NCI-H2196 treated with DMSO at 0.1 percent for 48 hours (cell line): ENCODE measurements around the gene TPT1.

Source experiments
- DNase-seq: peaks from one replicate; lab custom pipeline; 2025; ENCODE audit not compliant: unreplicated experiment; lab: John Stamatoyannopoulos, UW

Gene TPT1

GRCh38 chr13:45335397-45336024 is 5.5 kb downstream of the TPT1 start:
- DNase-seq = no peak

DNA sequence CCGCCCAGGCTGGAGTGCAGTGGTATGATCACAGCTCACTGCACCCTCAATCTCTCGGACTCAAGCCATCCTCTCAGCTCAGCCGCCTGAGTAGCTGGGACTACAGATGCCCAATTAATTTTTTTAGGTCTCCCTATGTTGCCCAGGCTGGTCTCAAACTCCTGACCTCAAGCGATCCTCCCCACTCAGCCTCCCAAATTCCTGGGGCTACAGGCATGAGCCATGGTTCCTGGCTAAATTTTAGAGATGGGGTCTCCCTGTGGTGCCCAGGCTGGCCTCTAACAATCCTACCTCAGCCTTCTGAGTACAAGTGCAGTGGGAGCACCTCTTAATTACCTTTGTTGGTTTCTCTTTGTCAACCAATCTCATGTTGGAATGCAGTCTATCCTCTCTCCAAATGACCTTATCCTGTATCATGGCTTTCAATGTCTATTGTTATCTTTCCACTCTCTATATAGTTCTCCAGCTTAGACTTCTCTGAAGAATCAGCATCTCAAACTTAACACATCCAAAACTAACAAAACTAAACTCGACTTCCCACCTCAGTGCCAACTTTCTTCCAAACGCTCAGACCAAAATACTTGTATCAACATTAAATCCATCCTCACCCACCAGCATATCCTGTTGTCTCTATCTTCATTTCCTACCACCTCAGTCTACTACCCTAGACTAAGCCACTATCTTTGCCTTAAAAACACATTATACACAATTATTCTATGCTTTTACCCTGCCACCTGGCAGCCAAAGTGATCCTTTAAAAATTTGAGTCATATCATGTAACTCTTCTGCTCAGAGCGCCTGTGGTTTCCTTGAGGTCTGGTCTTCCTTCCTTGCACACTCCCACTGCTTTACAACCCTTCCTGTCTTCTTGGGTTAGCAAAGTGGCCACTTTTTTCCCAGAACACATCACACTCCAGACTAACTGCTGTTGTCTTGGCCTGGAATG is 6.7 kb downstream of the TPT1 start:
- DNase-seq = no peak

DNA sequence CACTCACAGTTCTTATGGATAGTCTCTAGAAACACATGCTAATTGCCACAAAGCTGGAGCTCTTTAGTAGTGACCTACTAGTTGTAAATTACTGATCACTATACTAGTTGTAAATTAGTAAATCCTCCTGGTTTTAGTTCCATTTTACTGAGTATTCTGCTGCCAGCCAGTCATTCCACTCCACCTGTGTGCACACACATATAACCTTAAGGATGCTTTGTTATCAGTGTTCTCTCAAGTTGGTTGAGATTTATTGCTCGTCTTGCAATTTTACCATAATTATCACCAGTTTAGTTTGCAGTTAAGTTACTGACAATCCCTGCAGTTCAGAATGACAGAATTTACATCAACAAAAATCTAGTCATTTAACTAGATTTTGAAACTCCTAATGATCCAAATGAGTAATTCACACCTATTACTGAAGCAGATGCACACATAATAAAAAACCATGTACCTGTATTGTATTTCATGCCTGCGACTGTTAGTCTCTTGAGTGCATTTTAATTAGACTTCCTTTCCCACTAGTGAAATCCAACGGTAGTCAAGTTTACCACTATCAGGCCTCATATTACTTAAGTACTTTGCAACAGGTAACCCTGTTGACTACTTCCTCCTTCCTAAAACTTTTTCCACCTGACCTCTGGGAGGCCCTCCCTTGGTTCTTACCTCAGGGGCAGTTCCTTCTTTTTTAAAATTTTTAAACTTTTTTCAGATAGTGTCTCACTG is 7.6 kb downstream of the TPT1 start:
- no peak for DNase-seq

DNA sequence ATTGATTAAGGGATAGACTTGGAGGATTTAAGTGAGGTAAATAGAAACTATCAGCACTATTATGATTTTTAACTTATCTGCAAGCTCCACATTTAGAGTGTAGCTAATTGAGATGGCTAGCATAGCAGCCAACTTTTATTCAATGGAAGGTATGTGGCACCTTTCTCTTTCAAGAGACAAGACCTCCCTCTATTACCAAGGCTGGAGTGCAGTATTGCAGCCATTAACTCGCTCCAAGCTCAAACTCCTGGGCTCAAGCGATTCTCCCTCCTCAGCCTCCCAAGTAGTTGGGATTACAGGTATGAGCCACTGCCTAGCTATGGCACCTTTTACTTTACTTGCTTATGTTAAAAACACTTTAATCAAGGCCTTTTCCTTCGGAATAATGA is 8.2 kb downstream of the TPT1 start:
- no peak for DNase-seq

- DNase-seq = no peak
Observed at GRCh38 chr13:45332036-45332830, 8.8 kb downstream of the TPT1 start.

DNA sequence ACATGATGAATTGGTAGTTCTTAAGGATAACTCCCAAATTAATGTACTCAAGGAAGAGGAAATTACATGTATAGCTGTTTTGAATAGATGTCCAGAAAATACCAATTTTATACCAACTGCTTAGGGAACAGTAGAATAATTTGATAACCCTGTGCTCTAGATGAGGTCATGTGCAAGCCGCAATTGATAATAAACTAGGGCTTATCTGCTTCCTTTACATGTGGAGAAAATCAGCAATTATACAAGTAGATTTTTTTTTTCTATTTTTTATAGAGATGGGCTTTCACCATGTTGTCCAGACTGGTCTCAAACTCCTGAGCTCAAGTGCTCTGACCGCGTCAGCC is 9.3 kb downstream of the TPT1 start:
- no peak for DNase-seq

GRCh38 chr13:45331123-45331619 is 9.8 kb downstream of the TPT1 start:
- DNase-seq = no peak

DNA sequence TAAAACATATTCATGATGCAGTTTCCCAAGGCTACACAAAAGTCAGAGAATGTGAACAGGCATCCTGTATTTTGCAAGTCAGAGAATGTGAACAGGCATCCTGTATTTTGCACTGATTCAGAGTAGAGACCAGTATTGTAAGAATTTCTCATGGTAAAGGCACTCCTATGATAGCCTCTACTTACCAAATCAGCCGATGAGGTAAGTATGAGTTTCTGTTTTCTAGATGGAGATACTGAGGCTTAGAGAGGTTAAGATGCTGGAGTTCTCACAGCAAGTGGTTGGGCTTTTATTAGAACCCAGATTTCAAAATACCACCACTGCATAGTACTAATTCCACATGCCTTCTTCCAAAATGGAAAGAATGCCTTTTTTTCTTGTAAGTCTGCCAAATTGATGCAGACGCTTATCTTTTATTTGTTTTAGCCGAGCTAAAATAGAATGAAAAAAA is 12.3 kb downstream of the TPT1 start:
- DNase-seq = no peak

- no peak for DNase-seq
Observed at GRCh38 chr13:45327253-45327955, 13.6 kb downstream of the TPT1 start.

- DNase-seq = no peak
Observed at GRCh38 chr13:45325806-45326205, 15.2 kb downstream of the TPT1 start.

DNA sequence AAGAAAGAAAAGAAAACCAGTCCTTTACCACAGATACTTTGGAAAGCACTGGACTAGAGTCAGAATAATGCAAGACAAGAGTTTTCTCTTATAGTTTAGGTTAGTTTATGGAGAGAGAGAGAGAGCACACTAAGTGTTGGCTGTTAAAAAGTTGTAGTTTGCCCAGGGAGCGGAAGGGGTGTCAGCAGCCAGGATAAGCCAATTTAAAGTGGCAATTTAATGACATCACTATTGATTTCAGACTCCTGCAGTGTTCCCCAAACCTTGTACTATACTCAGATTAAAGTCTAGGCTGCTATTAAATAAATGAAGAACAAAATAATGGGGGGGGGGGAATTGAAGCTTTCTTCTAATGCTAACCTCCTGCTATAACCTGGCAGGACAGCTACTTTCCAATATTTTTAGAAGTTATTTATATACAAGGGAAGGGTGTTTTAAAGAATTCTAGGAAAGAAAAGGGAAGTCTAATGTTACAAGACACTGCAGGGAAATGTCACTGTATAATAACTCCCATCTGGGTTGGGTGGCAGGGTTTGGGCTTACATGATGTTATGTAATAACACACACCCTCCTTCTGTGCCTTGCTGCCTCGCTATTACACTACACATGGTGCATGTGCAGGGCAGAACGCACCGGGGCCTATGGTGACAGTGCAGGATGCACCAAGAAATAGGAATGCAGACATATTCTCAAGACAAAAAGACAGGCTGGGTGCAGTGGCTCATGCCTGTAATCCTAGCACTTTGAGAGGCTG is 19.9 kb downstream of the TPT1 start:
- DNase-seq = no peak

DNA sequence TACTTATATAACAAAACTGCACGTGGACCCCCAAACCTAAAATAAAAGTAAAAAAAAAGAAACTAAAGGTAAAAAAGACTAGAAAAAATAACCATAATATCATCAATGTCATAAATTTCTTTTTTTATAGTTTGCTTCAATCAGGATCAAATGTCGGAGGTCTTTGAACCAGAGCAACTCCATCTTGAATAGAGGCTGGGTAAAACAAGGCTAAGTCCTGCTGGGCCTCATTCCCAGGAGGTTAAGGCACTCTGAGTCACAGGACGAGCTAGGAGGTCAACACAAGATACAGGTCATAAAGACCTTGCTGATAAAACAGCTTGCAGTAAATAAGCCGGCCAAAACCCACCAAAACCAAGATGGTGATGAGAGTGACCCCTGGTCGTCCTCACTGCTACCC is 24.0 kb downstream of the TPT1 start:
- DNase-seq = no peak

DNA sequence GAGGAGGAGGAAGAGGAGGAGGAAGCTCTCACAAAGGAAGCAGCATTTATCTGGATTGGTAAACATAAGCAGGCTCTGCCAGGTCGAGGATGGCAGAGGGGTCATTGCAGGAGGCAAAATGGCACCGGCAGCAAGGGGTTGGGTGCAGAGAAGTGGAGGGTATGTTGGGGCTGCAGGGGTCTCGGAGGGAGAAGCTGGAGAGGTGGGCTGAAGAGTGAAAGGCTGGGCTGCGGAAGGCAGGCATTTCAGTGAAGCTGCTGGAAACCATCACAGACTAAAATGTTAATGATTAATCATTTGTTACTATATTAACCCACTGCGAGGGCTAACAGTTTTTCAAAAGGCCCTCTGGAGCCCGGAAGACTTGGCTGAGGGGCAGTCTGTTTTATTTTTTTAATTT is 24.6 kb downstream of the TPT1 start:
- DNase-seq = no peak

DNA sequence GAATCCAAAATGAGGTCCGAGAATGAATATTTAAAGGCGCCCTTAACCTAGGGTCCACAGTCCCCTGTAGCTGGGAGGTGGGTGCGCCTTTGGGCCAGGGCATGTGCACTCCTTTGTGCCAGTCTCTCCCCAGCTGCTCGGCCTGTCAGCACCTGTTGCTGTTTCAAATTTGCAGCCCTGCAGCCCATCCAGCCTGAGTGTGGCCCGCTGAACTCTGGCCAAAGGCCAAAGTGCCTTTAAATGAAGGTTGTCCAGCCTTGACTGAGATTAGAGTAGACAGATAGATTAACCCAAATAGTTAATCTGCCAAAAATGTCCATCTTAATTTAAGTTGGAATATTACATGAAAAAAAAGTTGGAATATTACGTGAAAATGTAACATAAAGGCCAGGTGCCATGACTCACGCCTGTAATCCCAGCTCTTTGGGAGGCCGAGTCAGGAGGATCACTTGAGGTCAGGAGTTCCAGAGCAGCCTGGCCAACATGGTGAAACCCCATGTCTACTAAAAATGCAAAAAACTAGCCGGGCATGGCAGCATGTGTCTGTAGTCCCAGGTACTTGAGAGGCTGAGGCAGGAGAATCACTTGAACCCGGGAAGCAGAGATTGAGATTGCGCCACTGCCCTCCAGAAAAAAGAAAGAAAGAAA is 25.3 kb downstream of the TPT1 start:
- DNase-seq = no peak

DNA sequence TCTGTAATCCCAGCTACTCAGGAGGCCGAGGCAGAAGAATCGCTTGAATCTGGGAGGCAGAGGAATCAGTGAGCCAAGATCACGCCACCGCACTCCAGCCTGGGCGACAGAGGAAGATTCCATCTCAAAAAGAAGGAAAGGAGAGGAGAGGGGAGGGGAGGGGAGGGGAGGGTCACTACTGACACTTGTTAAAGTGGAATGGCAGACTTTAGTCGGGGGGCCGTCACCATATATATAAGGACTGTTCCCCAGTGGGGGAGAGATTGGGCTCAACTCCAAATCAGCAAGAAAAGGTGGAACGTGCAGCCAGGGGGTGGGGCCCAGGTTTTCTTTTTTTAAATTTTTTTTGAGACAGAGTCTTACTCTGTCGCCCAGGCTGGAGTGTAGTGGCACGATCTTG is 26.2 kb downstream of the TPT1 start:
- DNase-seq = no peak

GRCh38 chr13:45310341-45311131 is 30.4 kb downstream of the TPT1 start:
- DNase-seq = no peak

DNA sequence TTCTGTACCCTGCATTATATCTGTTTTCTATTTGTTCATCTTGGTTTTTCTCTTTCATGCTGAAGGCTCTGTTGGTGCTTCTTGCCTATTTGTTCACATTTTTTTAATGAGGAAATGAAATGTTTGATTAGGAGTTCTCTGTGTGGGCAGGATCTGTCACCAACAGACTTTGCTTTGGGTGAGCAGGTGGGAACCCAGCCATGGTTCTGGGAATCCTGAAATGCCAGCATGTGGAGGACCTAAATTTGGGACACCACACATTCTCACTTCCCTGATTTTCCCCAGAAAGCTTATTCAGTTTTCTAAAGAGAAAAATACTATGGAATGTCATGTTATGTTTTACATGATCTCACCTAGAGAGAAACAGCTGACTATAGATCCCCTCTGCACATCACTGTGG is 34.0 kb downstream of the TPT1 start:
- no peak for DNase-seq

DNA sequence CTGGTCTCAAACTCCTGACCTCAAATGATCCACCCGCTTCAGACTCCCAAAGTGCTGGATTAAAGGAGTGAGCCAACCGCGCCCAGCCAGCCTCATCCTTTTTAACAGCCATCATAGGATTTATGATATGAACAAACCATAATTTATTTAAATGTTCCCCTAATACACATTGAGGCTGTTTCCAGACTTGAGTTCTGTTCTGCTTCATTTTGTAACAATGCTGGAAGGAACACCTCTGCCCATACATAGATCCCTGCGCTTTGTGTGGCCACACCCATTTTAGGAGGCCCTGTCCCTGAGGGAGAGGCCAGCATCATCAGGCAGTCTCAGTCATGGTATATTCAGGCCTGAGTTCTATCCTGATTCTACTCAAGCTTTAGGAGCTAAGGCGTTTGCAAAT is 35.9 kb downstream of the TPT1 start:
- no peak for DNase-seq
